ENCODE measurements around the gene COL4A3. TPM values are rescaled to one million over a fixed set of nuclear protein-coding genes. Genes with fewer than 3 reads are reported as not detected.

The COL4A3 gene
- total and polyA plus RNA-seq, 9 of the 15 experiments (the other 6 are each of a cell fraction or from before 2014, with no cell fraction given) = not detected

- no peak for TF ChIP-seq PBX2 (CRISPR knock-in tag; IDR thresholded peaks at IDR 0.05; ENCODE audit: low read depth)
- no peak for TF ChIP-seq PBX2 (tag; conservative IDR thresholded peaks at IDR 0.05; ENCODE audit: low read depth)
- TF ChIP-seq CBX1 (IDR thresholded peaks at IDR 0.05; ENCODE audit: low read depth) = no peak
- TF ChIP-seq RBM14 (IDR thresholded peaks at IDR 0.05; ENCODE audit: borderline replicate concordance, insufficient read depth, low read depth, low read length) = no peak
- TF ChIP-seq ZNF76 (CRISPR knock-in tag; IDR thresholded peaks at IDR 0.05; ENCODE audit: borderline replicate concordance) = no peak
- no peak for TF ChIP-seq HCFC1 (IDR thresholded peaks at IDR 0.05; ENCODE audit: low read depth, low read length)
- no peak for TF ChIP-seq GABPA (tag; conservative IDR thresholded peaks at IDR 0.05; ENCODE audit: low read depth)
- TF ChIP-seq POLR2AphosphoS5 (IDR thresholded peaks at IDR 0.05; ENCODE audit: control insufficient read depth, insufficient read depth, low read depth, low read length) = no peak
- no peak for TF ChIP-seq ZNF551 (CRISPR knock-in tag; IDR thresholded peaks at IDR 0.05)
- TF ChIP-seq ETV1 (tag; conservative IDR thresholded peaks at IDR 0.05; ENCODE audit: low read depth) = no peak
- no peak for TF ChIP-seq CXXC5 (CRISPR knock-in tag; IDR thresholded peaks at IDR 0.05)
These were observed 23.9 kb downstream of the COL4A3 start (continued) for GRCh38 chr2:227188292-227188691.

Measured in K562 (cell line).